DOHH2 (cell line): Measurements from ENCODE around the gene KIF1B.

ENCODE experiments used
- CTCF ChIP-seq: fragments of 200-600 bp; sonication (generic); IDR thresholded peaks from one replicate; pipeline ENCODE4 v1.5.1; 2014; ENCODE audit warnings: antibody characterized with exemption, mild to moderate bottlenecking, low read depth, low read length; ENCODE audit not compliant: poor library complexity, severe bottlenecking
- EZH2phosphoT487 ChIP-seq: fragments of 200-600 bp; sonication (generic); IDR thresholded peaks from 2 replicates; pipeline ENCODE4 v1.6.1; 2017; ENCODE audit warnings: borderline replicate concordance, mild to moderate bottlenecking, antibody characterized with exemption, low read length, moderate library complexity, mixed read lengths

- TF ChIP-seq CTCF (no peak), EZH2phosphoT487 (no peak)
These were observed 143.3 kb downstream of the KIF1B start for GRCh38 chr1:10353693-10354092.
